ENCODE data around the gene KNDC1.

The KNDC1 gene

DNA sequence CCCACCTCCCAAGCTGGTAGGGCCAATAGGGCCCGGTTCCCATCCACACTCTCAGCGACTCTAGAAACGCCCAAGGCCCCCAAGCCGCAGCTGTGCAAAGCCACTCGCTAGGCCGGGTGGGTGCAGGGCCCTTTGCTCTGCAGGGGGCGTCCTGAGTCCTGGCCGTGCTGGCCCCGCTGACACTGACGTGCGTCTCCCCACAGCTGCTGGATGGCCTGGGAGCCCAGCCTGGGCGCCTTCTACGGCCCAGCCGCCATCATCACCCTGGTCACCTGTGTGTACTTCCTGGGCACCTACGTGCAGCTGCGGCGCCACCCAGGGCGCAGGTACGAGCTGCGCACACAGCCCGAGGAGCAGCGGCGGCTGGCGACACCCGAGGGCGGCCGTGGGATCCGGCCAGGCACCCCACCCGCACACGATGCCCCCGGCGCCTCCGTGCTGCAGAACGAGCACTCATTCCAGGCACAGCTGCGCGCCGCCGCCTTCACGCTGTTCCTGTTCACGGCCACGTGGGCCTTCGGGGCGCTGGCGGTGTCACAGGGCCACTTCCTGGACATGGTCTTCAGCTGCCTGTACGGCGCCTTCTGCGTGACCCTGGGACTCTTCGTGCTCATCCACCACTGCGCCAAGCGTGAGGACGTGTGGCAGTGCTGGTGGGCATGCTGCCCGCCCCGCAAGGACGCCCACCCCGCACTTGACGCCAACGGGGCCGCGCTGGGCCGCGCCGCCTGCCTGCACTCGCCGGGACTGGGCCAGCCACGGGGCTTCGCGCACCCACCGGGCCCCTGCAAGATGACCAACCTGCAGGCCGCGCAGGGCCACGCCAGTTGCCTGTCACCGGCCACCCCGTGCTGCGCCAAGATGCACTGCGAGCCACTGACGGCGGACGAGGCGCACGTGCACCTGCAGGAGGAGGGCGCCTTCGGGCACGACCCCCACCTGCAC, 31.6 kb upstream of the KNDC1 start:
- TF ChIP-seq, protein P1, sequence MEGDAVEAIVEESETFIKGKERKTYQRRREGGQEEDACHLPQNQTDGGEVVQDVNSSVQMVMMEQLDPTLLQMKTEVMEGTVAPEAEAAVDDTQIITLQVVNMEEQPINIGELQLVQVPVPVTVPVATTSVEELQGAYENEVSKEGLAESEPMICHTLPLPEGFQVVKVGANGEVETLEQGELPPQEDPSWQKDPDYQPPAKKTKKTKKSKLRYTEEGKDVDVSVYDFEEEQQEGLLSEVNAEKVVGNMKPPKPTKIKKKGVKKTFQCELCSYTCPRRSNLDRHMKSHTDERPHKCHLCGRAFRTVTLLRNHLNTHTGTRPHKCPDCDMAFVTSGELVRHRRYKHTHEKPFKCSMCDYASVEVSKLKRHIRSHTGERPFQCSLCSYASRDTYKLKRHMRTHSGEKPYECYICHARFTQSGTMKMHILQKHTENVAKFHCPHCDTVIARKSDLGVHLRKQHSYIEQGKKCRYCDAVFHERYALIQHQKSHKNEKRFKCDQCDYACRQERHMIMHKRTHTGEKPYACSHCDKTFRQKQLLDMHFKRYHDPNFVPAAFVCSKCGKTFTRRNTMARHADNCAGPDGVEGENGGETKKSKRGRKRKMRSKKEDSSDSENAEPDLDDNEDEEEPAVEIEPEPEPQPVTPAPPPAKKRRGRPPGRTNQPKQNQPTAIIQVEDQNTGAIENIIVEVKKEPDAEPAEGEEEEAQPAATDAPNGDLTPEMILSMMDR (IDR thresholded peaks at IDR 0.05; ENCODE audit: insufficient read depth, low read length, missing control alignments), result no peak
- no peak for DNase-seq (ENCODE audit: low read depth, low spot score)
- CTCF ChIA-PET, result no interaction called here
- H3K4me3 ChIP-seq (ENCODE audit: low read depth, low read length), result no peak overlapping the region
- POLR2A ChIA-PET, result no interaction called here

DNA sequence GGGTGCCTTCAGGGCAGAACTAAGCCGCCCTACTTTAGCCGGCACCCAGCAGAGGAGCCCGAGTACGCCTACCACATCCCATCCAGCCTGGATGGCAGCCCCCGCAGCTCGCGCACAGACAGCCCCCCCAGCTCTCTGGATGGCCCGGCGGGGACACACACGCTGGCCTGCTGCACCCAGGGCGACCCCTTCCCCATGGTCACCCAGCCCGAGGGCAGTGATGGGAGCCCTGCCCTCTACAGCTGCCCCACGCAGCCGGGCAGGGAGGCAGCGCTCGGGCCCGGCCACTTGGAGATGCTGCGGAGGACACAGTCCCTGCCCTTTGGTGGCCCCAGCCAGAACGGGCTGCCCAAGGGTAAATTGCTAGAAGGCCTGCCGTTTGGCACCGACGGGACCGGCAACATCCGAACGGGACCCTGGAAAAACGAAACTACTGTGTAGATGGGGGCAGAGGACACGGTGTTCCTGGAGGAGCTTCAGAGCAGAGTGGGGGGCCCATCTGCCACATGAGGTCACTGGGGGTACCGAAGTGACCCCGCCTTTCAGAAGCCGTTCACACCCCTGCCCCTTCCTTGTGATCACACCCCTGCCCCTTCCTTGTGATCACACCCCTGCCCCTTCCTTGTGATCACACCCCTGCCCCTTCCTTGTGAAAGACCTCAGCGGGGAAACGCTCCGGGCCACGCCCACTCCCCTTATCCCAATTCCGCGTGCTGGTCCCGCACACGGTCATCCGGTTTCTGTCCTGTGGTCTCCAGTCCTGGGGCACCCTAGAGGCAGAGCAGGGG, 30.8 kb upstream of the KNDC1 start:
- DNase-seq (ENCODE audit: low read depth, low spot score), result no peak
- no peak overlapping the region for H3K4me3 ChIP-seq (ENCODE audit: low read depth, low read length)
- POLR2A ChIA-PET, result no interaction called here
- CTCF ChIA-PET, result no interaction called here
- TF ChIP-seq, protein P1 (IDR thresholded peaks at IDR 0.05; ENCODE audit: insufficient read depth, low read length, missing control alignments), result no peak

DNA sequence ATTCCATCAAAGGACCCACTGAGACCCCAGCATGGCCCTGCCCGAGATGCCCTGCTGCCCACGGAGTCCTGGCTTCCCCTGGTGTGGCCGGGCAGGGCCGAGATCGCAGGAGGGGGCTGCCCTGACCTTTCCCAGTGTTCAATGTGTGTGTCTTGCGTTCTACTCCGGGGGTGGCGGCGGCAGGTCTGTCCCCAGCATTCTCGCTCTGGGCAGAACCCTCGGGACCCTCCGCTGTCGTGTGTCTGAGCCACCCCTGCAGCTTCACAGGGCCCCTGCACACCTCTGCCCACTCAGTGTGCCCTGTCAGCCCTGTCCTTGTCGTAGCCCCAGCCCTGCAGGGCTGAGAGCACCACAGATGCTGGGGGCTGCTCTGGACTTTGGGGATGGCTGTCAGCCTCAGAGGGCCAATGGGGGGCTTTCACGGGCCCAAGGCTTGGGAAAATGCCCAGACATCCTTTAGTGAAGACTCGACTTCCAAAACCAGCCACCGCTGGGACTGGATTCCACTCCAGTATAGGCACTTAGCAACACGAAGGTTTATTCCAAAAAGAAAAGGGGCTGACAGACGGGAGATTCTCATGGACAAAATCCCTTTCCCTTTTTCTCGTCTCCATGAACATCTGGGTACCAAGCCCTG, 30.0 kb upstream of the KNDC1 start:
- ChIA-PET POLR2A (no interaction called here), CTCF (no interaction called here)
- DNase-seq (ENCODE audit: low read depth, low spot score), result no peak
- TF ChIP-seq, protein P1 (IDR thresholded peaks at IDR 0.05; ENCODE audit: insufficient read depth, low read length, missing control alignments), result no peak
- no peak overlapping the region for H3K4me3 ChIP-seq (ENCODE audit: low read depth, low read length)

DNA sequence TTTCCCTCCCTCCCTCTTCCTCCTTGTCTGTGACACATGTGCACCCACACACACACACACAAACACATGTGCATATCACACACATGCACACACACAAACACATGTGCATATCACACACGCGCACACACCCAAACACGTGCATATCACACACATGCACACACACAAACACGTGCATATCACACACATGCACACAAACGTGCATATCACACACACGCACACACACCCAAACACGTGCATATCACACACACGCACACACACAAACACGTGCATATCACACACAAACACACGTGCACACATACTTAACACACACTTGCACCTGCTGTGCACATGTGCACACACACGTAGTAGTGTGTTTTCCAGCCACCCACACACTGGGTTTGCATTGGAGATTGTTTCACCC, 29.4 kb upstream of the KNDC1 start:
- ChIA-PET POLR2A (no interaction called here), CTCF (no interaction called here)
- no peak overlapping the region for H3K4me3 ChIP-seq (ENCODE audit: low read depth, low read length)

DNA sequence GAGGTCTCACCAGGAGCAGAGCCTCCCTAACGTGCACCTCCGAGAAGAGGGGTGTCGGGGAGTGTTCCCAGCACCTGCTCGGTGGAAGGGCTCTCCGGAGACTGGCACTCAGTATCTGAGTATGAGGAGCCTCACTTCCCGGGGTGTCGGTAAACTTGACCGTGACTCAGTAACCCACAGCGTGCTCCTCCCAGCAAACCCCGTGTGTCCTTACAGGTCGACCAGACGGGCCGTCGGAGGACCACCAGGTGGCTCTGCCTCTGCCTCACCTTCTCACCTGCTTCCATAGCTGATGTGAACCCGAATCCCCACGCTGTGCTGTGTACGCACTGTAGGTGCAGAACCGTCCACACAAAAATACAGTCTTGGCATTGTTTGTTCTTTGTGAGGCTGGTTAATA, 29.0 kb upstream of the KNDC1 start:
- TF ChIP-seq, protein P1 (IDR thresholded peaks at IDR 0.05; ENCODE audit: insufficient read depth, low read length, missing control alignments), result no peak
- POLR2A ChIA-PET, result no interaction called here
- CTCF ChIA-PET, result no interaction called here
- DNase-seq (ENCODE audit: low read depth, low spot score), result no peak
- no peak overlapping the region for H3K4me3 ChIP-seq (ENCODE audit: low read depth, low read length)

More for the DNA sequence above, 29.4 kb upstream of the KNDC1 start:
- TF ChIP-seq, protein P1 (IDR thresholded peaks at IDR 0.05; ENCODE audit: insufficient read depth, low read length, missing control alignments), result no peak
- DNase-seq (ENCODE audit: low read depth, low spot score), result no peak
